ENCODE data around the gene RGL4.

The RGL4 gene

GRCh38 chr22:23744485-23744884 is 53.7 kb downstream of the RGL4 start:
- DNase-seq: no peak

- no peak for DNase-seq
Measured at GRCh38 chr22:23745791-23746190, 55.0 kb downstream of the RGL4 start.

Measured in activated effector memory CD4-positive, alpha-beta T cell treated with anti-CD3 and anti-CD28 coated beads, Interleukin-2, amount 50 U/mL, for 16 hours (primary cell).